ENCODE results near the gene HMCES.

DNA sequence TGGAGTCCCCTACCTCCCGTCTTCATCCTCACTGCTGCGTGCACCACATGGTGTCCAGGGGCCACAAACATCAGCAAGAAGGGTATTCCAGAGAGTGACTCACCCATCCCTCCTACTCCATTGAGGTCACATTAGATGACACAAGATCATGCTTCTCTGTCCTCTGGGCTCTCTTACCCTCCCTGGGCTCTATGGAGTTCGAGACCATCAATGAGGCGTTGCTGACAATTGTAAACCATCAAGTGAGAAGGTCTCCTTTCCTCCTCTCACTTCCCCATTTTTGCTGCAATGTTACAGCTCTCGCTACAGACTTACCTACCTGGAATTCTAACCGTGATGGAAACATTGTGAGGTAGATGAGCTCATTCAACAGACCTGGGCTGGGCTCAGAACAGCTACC lies 51.7 kb downstream of the HMCES start:
- TF ChIP-seq, protein P1, sequence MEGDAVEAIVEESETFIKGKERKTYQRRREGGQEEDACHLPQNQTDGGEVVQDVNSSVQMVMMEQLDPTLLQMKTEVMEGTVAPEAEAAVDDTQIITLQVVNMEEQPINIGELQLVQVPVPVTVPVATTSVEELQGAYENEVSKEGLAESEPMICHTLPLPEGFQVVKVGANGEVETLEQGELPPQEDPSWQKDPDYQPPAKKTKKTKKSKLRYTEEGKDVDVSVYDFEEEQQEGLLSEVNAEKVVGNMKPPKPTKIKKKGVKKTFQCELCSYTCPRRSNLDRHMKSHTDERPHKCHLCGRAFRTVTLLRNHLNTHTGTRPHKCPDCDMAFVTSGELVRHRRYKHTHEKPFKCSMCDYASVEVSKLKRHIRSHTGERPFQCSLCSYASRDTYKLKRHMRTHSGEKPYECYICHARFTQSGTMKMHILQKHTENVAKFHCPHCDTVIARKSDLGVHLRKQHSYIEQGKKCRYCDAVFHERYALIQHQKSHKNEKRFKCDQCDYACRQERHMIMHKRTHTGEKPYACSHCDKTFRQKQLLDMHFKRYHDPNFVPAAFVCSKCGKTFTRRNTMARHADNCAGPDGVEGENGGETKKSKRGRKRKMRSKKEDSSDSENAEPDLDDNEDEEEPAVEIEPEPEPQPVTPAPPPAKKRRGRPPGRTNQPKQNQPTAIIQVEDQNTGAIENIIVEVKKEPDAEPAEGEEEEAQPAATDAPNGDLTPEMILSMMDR (IDR thresholded peaks at IDR 0.05), result no peak
- TF ChIP-seq POLR2A (IDR thresholded peaks at IDR 0.05), result no peak

All from uterus (tissue), 2 donors.